HL-60 (cell line): ENCODE data around the gene NUCKS1.

Source experiments
- DNase-seq, 2 experiments: peaks; one replicate each; pipeline ENCODE4 v3.0.0-alpha.2; 2010 to 2020; ENCODE audit warnings: low read depth in 1 of 2, low spot score in 1 of 2
- H3K27ac ChIP-seq: fragments of 250-450 bp; sonication (Bioruptor Pico); replicated peaks from 2 replicates; pipeline ENCODE4 v1.5.1; 2020; ENCODE audit warnings: mild to moderate bottlenecking, moderate library complexity
- H3K27me3 ChIP-seq: fragments of 250-450 bp; sonication (Bioruptor Pico); 2 replicates; pipeline ENCODE4 v1.5.1; 2021; ENCODE audit warnings: mild to moderate bottlenecking, moderate library complexity; ENCODE audit not compliant: insufficient read depth, poor library complexity, severe bottlenecking
- H3K4me3 ChIP-seq: replicated peaks from 2 replicates; pipeline ENCODE4 v1.5.1; 2011; ENCODE audit warnings: mild to moderate bottlenecking, control low read depth, low read length; ENCODE audit not compliant: insufficient read depth
- CTCF ChIP-seq: IDR thresholded peaks from one replicate; pipeline ENCODE4 v1.5.1; 2011; ENCODE audit warnings: low read length, control low read depth, inconsistent platforms; ENCODE audit not compliant: insufficient read depth
- GABPA ChIP-seq: IDR thresholded peaks from 2 replicates; pipeline ENCODE4 v1.6.1; 2012; ENCODE audit warnings: low read depth
- POLR2AphosphoS5 ChIP-seq: IDR thresholded peaks from 2 replicates; pipeline ENCODE4 v1.6.1; 2012; ENCODE audit warnings: low read depth
- SPI1 ChIP-seq: IDR thresholded peaks from 2 replicates; pipeline ENCODE4 v1.6.1; 2012; ENCODE audit warnings: low read depth, mild to moderate bottlenecking, borderline replicate concordance
- TF ChIP-seq, protein P1 (sequence below): IDR thresholded peaks from 2 replicates; pipeline ENCODE4 v1.6.1; 2012; ENCODE audit warnings: low read depth; ENCODE audit not compliant: insufficient replicate concordance

Gene NUCKS1

GRCh38 chr1:205777994-205778393, 28.0 kb upstream of the NUCKS1 start:
- no peak overlapping the region for H3K4me3 ChIP-seq
- peak in 1 of 2 experiments; percentile 37 for DNase-seq
- no peaks in the 10 kb centered on the region for H3K27me3 ChIP-seq
- no peak overlapping the region for H3K27ac ChIP-seq
- TF ChIP-seq, protein P1, sequence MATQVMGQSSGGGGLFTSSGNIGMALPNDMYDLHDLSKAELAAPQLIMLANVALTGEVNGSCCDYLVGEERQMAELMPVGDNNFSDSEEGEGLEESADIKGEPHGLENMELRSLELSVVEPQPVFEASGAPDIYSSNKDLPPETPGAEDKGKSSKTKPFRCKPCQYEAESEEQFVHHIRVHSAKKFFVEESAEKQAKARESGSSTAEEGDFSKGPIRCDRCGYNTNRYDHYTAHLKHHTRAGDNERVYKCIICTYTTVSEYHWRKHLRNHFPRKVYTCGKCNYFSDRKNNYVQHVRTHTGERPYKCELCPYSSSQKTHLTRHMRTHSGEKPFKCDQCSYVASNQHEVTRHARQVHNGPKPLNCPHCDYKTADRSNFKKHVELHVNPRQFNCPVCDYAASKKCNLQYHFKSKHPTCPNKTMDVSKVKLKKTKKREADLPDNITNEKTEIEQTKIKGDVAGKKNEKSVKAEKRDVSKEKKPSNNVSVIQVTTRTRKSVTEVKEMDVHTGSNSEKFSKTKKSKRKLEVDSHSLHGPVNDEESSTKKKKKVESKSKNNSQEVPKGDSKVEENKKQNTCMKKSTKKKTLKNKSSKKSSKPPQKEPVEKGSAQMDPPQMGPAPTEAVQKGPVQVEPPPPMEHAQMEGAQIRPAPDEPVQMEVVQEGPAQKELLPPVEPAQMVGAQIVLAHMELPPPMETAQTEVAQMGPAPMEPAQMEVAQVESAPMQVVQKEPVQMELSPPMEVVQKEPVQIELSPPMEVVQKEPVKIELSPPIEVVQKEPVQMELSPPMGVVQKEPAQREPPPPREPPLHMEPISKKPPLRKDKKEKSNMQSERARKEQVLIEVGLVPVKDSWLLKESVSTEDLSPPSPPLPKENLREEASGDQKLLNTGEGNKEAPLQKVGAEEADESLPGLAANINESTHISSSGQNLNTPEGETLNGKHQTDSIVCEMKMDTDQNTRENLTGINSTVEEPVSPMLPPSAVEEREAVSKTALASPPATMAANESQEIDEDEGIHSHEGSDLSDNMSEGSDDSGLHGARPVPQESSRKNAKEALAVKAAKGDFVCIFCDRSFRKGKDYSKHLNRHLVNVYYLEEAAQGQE, result no peak
- peak; percentile 77 for TF ChIP-seq GABPA
- TF ChIP-seq SPI1, result peak; percentile 28; the same call in 1 of the 2 replicates

DNA sequence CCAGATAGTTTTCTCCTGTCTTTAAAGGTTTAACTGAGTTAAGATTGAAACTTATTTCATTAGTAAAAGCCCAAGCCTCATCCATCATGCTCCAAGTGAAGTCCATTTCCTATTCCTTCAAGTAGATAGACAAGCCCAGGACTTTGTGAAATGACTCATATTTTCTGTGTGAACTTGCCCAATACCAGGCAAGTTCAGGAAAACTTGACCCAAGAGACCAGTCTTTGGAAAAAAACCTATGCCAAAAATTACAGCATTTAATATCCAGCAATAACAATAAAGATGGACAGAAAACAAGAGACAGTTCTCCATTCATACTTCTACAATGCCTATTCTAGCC, 25.7 kb upstream of the NUCKS1 start:
- Histone ChIP-seq H3K27ac (no peak overlapping the region; the same call in 1 of the 2 replicates), H3K4me3 (no peak overlapping the region), H3K27me3 (no peaks in the 10 kb centered on the region)
- TF ChIP-seq SPI1, result no peak
- no peak for TF ChIP-seq GABPA
- TF ChIP-seq CTCF, result no peak
- no peak for TF ChIP-seq POLR2AphosphoS5
- TF ChIP-seq, protein P1, result no peak
- peak in 1 of 2 experiments; percentile 28 for DNase-seq

DNA sequence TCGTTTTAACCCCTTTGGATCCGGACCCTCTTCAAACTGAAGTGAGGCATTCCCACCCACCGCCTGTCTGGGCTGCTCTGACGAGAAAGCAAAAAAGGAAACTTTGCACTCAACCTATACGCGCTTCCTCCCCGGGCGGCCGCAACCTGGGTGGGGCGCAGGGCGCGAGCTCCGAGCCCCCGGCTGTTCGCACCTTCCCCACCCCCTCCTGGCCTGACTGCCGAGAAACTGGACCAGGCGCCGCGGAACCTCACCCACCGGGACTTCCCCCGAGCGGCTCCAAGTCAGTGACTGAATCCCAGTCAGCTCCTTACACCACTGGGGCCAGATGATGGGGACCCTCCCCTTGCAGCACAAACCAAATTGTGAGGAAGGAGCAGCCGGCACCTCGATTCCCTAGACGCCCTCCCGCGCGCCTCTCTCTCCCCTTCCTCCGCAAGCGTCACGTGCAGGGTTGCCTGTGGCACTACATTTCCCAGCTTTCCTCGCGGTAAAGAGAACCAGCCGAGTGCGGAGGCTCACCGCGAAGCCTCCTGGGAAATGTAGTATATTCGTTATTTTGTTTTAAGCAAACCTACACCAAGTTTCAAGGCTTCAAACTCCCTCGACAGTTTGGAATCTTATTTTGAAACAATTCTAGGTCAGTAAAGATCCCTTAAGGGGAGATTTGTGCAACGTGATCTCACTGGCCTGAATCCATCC, 25.2 kb upstream of the NUCKS1 start, which contains the start of gene RAB29:
RAB29 (minus strand) TSS at position 468 of the 702 bp plus-strand sequence. CDS start 526 bp downstream, outside the sequence.
- H3K27ac ChIP-seq, result peak within 1 kb of the TSS; percentile 63
- H3K27me3 ChIP-seq, result no peaks in the 10 kb centered on the region
- peak; percentile 36; the same call in 1 of the 2 replicates for TF ChIP-seq SPI1
- no peak for TF ChIP-seq POLR2AphosphoS5
- TF ChIP-seq, protein P1, result no peak
- TF ChIP-seq GABPA, result no peak
- no peak for TF ChIP-seq CTCF
- peak within 1 kb of the TSS; percentile 68 for H3K4me3 ChIP-seq
- peak; percentile 73 to 85 for DNase-seq
